ENCODE data around the gene MXI1. TPM values are rescaled to one million over a fixed set of nuclear protein-coding genes. Genes with fewer than 3 reads are reported as not detected.

Gene MXI1
- total RNA-seq, 1 donor from 2014 or later: 31.5 TPM

- FAIRE-seq (no peak), DNase-seq (ENCODE audit: low read depth) (no peak)
- no peaks in the 10 kb centered on the region for H4K20me1 ChIP-seq (ENCODE audit: insufficient read depth, low read length)
- no peak overlapping the region for H3K27ac ChIP-seq (ENCODE audit: low read depth, low read length)
- H3K4me1 ChIP-seq (ENCODE audit: insufficient read depth, low read length): no peaks in the 10 kb centered on the region
- Mint-ChIP-seq H3K4me1 (ENCODE audit: low read depth, unreplicated experiment) (peaks cover 11% of the 10 kb centered on the region), H3K4me3 (ENCODE audit: unreplicated experiment) (no peak overlapping the region), H3K9me3 (ENCODE audit: unreplicated experiment) (no peaks in the 10 kb centered on the region), H3K36me3 (ENCODE audit: low read depth, unreplicated experiment) (no peaks in the 10 kb centered on the region), H3K27ac (ENCODE audit: unreplicated experiment) (no peak overlapping the region), H3K27me3 (ENCODE audit: low read depth, unreplicated experiment) (no peaks in the 10 kb centered on the region)
- H3K9ac ChIP-seq (ENCODE audit: low read length): no peak overlapping the region
- H3K4me3 ChIP-seq (ENCODE audit: insufficient read depth, low read depth, low read length): no peak overlapping the region
- no peaks in the 10 kb centered on the region for H3K9me3 ChIP-seq (ENCODE audit: insufficient read depth, low read depth, low read length)
- no peak overlapping the region for H2AFZ ChIP-seq (ENCODE audit: low read depth, low read length)
- no peaks in the 10 kb centered on the region for H3K79me2 ChIP-seq (ENCODE audit: insufficient read depth, low read length)
- no peaks in the 10 kb centered on the region for H3K27me3 ChIP-seq (ENCODE audit: insufficient read depth, low read length)
- TF ChIP-seq CTCF (IDR thresholded peaks at IDR 0.05; ENCODE audit: insufficient read depth, low read depth, low read length) (no peak), EZH2 (IDR thresholded peaks at IDR 0.05; ENCODE audit: insufficient read depth, low read length) (no peak)
- no peaks in the 10 kb centered on the region for H3K36me3 ChIP-seq (ENCODE audit: insufficient read depth, low read length)
- no peak overlapping the region for H3K4me2 ChIP-seq (ENCODE audit: low read length)
Observed at GRCh38 chr10:110265573-110266193, 58.3 kb downstream of the MXI1 start.

GRCh38 chr10:110267276-110267675 lies 59.9 kb downstream of the MXI1 start:
- Mint-ChIP-seq H3K4me1 (ENCODE audit: low read depth, unreplicated experiment) (peaks cover 11% of the 10 kb centered on the region), H3K36me3 (ENCODE audit: low read depth, unreplicated experiment) (no peaks in the 10 kb centered on the region), H3K27ac (ENCODE audit: unreplicated experiment) (no peak overlapping the region), H3K4me3 (ENCODE audit: unreplicated experiment) (no peak overlapping the region), H3K9me3 (ENCODE audit: unreplicated experiment) (no peaks in the 10 kb centered on the region), H3K27me3 (ENCODE audit: low read depth, unreplicated experiment) (no peaks in the 10 kb centered on the region)
- TF ChIP-seq CTCF (IDR thresholded peaks at IDR 0.05; ENCODE audit: insufficient read depth, low read depth, low read length): no peak
- TF ChIP-seq EZH2 (IDR thresholded peaks at IDR 0.05; ENCODE audit: insufficient read depth, low read length): no peak
- DNase-seq (ENCODE audit: low read depth) (no peak), FAIRE-seq (no peak)
- Histone ChIP-seq H3K9ac (ENCODE audit: low read length) (no peak overlapping the region), H3K4me2 (ENCODE audit: low read length) (no peak overlapping the region), H3K27ac (ENCODE audit: low read depth, low read length) (no peak overlapping the region), H3K36me3 (ENCODE audit: insufficient read depth, low read length) (no peaks in the 10 kb centered on the region), H3K4me1 (ENCODE audit: insufficient read depth, low read length) (no peaks in the 10 kb centered on the region), H4K20me1 (ENCODE audit: insufficient read depth, low read length) (no peaks in the 10 kb centered on the region), H3K27me3 (ENCODE audit: insufficient read depth, low read length) (no peaks in the 10 kb centered on the region), H3K9me3 (ENCODE audit: insufficient read depth, low read depth, low read length) (no peaks in the 10 kb centered on the region), H2AFZ (ENCODE audit: low read depth, low read length) (no peak overlapping the region), H3K79me2 (ENCODE audit: insufficient read depth, low read length) (no peaks in the 10 kb centered on the region), H3K4me3 (ENCODE audit: insufficient read depth, low read depth, low read length) (no peak overlapping the region)

- no peaks in the 10 kb centered on the region for H3K9me3 Mint-ChIP-seq (ENCODE audit: unreplicated experiment)
- H3K27me3 Mint-ChIP-seq (ENCODE audit: low read depth, unreplicated experiment): no peaks in the 10 kb centered on the region
- Histone ChIP-seq H3K4me2 (ENCODE audit: low read length) (no peak overlapping the region), H3K27me3 (ENCODE audit: insufficient read depth, low read length) (no peaks in the 10 kb centered on the region), H3K9ac (ENCODE audit: low read length) (no peak overlapping the region), H3K27ac (ENCODE audit: low read depth, low read length) (no peak overlapping the region), H2AFZ (ENCODE audit: low read depth, low read length) (no peak overlapping the region), H3K9me3 (ENCODE audit: insufficient read depth, low read depth, low read length) (no peaks in the 10 kb centered on the region), H4K20me1 (ENCODE audit: insufficient read depth, low read length) (no peaks in the 10 kb centered on the region), H3K4me3 (ENCODE audit: insufficient read depth, low read depth, low read length) (no peak overlapping the region), H3K36me3 (ENCODE audit: insufficient read depth, low read length) (no peaks in the 10 kb centered on the region), H3K79me2 (ENCODE audit: insufficient read depth, low read length) (no peaks in the 10 kb centered on the region), H3K4me1 (ENCODE audit: insufficient read depth, low read length) (no peaks in the 10 kb centered on the region)
- TF ChIP-seq EZH2 (IDR thresholded peaks at IDR 0.05; ENCODE audit: insufficient read depth, low read length) (no peak), CTCF (IDR thresholded peaks at IDR 0.05; ENCODE audit: insufficient read depth, low read depth, low read length) (no peak)
- no peaks in the 10 kb centered on the region for H3K36me3 Mint-ChIP-seq (ENCODE audit: low read depth, unreplicated experiment)
- DNase-seq (ENCODE audit: low read depth) (no peak), FAIRE-seq (no peak)
- no peak overlapping the region for H3K27ac Mint-ChIP-seq (ENCODE audit: unreplicated experiment)
- peaks cover 9% of the 10 kb centered on the region for H3K4me1 Mint-ChIP-seq (ENCODE audit: low read depth, unreplicated experiment)
- no peak overlapping the region for H3K4me3 Mint-ChIP-seq (ENCODE audit: unreplicated experiment)
Observed at GRCh38 chr10:110268442-110268841, 61.0 kb downstream of the MXI1 start.
